ENCODE data around the gene PIGK. TPM values are rescaled to one million over a fixed set of nuclear protein-coding genes. Genes with fewer than 3 reads are reported as not detected.

The PIGK gene
- total RNA-seq, 5 donors from 2014 or later (not counting 1 experiment from before 2014, with no cell fraction given), result 17.9 to 23.9 (median 21.2) TPM

- Mint-ChIP-seq H3K36me3 (peaks cover 10% of the 10 kb centered on the region), H3K4me1 (no peaks in the 10 kb centered on the region), H3K27me3 (no peaks in the 10 kb centered on the region), H3K9me3 (peaks cover 5 to 13% (median 5%) of the 10 kb centered on the region in 3 donors), H3K27ac (no peak overlapping the region), H3K4me3 (no peak overlapping the region)
- no CpG with 5 or more reads among the region's 1 CpG for WGBS (ENCODE audit: insufficient coverage)
- ATAC-seq (replicated peaks in 1 of 4) (no peak), DNase-seq (no peak)
- Histone ChIP-seq H3K27ac (ENCODE audit: low read length) (no peak overlapping the region), H3K27me3 (replicated peaks in 1 of 2; ENCODE audit: control insufficient read depth in 2 of 2, extremely low read depth in 1 of 2, insufficient read depth in 2 of 2, low read length in 1 of 2) (no peaks in the 10 kb centered on the region), H3K9me3 (peaks cover 4% of the 10 kb centered on the region), H3K36me3 (ENCODE audit: control insufficient read depth in 2 of 2, extremely low read depth in 1 of 2, insufficient read depth in 1 of 2, low read length in 1 of 2) (no peaks in the 10 kb centered on the region), H3K4me1 (ENCODE audit: control insufficient read depth in 1 of 2, extremely low read depth in 1 of 2, insufficient read depth in 2 of 2, low read length in 2 of 2) (no peaks in the 10 kb centered on the region), H3K4me3 (ENCODE audit: control insufficient read depth in 1 of 2, extremely low read depth in 1 of 2, low read length in 1 of 2) (no peak overlapping the region)
- ChIA-PET POLR2A (interaction anchor here (0.6 to 0.7 kb wide), 2 partner anchors 29 to 45 kb away, joined by 3 to 4 read pairs; no protein-coding TSS in a partner anchor), CTCF (no interaction called here)
Observed at GRCh38 chr1:77230051-77230450, 10.8 kb upstream of the PIGK start.

GRCh38 chr1:77228836-77229235, 9.6 kb upstream of the PIGK start:
- ATAC-seq (replicated peaks in 1 of 4) (no peak), DNase-seq (no peak)
- POLR2A ChIA-PET, result no interaction called here
- peaks cover 4% of the 10 kb centered on the region for H3K9me3 ChIP-seq
- H3K36me3 ChIP-seq (ENCODE audit: control insufficient read depth in 2 of 2, extremely low read depth in 1 of 2, insufficient read depth in 1 of 2, low read length in 1 of 2), result no peaks in the 10 kb centered on the region
- no peak overlapping the region for H3K4me3 ChIP-seq (ENCODE audit: control insufficient read depth in 1 of 2, extremely low read depth in 1 of 2, low read length in 1 of 2)
- H3K27ac ChIP-seq (ENCODE audit: low read length), result no peak overlapping the region
- Mint-ChIP-seq H3K36me3 (peaks cover 15% of the 10 kb centered on the region), H3K27me3 (no peaks in the 10 kb centered on the region), H3K9me3 (peaks cover 4 to 13% (median 5%) of the 10 kb centered on the region in 3 donors), H3K27ac (no peak overlapping the region), H3K4me3 (no peak overlapping the region), H3K4me1 (no peaks in the 10 kb centered on the region)
- no peaks in the 10 kb centered on the region for H3K4me1 ChIP-seq (ENCODE audit: control insufficient read depth in 1 of 2, extremely low read depth in 1 of 2, insufficient read depth in 2 of 2, low read length in 2 of 2)
- CTCF ChIA-PET, result no interaction called here
- H3K27me3 ChIP-seq (replicated peaks in 1 of 2; ENCODE audit: control insufficient read depth in 2 of 2, extremely low read depth in 1 of 2, insufficient read depth in 2 of 2, low read length in 1 of 2), result no peaks in the 10 kb centered on the region

- Histone ChIP-seq H3K27me3 (replicated peaks in 1 of 2; ENCODE audit: control insufficient read depth in 2 of 2, extremely low read depth in 1 of 2, insufficient read depth in 2 of 2, low read length in 1 of 2) (no peaks in the 10 kb centered on the region), H3K36me3 (ENCODE audit: control insufficient read depth in 2 of 2, extremely low read depth in 1 of 2, insufficient read depth in 1 of 2, low read length in 1 of 2) (no peaks in the 10 kb centered on the region), H3K4me1 (ENCODE audit: control insufficient read depth in 1 of 2, extremely low read depth in 1 of 2, insufficient read depth in 2 of 2, low read length in 2 of 2) (no peaks in the 10 kb centered on the region), H3K4me3 (ENCODE audit: control insufficient read depth in 1 of 2, extremely low read depth in 1 of 2, low read length in 1 of 2) (no peak overlapping the region), H3K9me3 (no peaks in the 10 kb centered on the region), H3K27ac (ENCODE audit: low read length) (no peak overlapping the region)
- peaks cover 22% of the 10 kb centered on the region for H3K36me3 Mint-ChIP-seq
- WGBS (ENCODE audit: insufficient coverage), result 71% methylated on average over 1 of the region's 3 CpGs
- H3K9me3 Mint-ChIP-seq, result peaks cover 0 to 4% (median 0%) of the 10 kb centered on the region in 3 donors
- ChIA-PET POLR2A (no interaction called here), CTCF (no interaction called here)
- no peaks in the 10 kb centered on the region for H3K4me1 Mint-ChIP-seq
- no peak overlapping the region for H3K27ac Mint-ChIP-seq
- no peak overlapping the region for H3K4me3 Mint-ChIP-seq
- H3K27me3 Mint-ChIP-seq, result no peaks in the 10 kb centered on the region
- ATAC-seq (replicated peaks in 1 of 4) (no peak), DNase-seq (no peak)
Observed at GRCh38 chr1:77227381-77227780, 8.2 kb upstream of the PIGK start.

- peaks cover 24 to 33% (median 26%) of the 10 kb centered on the region in 3 donors for H3K4me1 Mint-ChIP-seq
Observed at GRCh38 chr1:77222496-77222895, 3.3 kb upstream of the PIGK start.

GRCh38 chr1:77220687-77221463, 1.6 kb upstream of the PIGK start:
- no peak overlapping the region for H3K27ac ChIP-seq (ENCODE audit: low read length)
- Mint-ChIP-seq H3K4me3 (peak overlapping the region in 2 of 3 donors; percentile 63 to 96), H3K4me1 (peaks cover 36 to 49% (median 37%) of the 10 kb centered on the region in 3 donors), H3K9me3 (peaks cover 0 to 4% (median 0%) of the 10 kb centered on the region in 3 donors), H3K27ac (no peak overlapping the region), H3K36me3 (peaks cover 29% of the 10 kb centered on the region), H3K27me3 (no peaks in the 10 kb centered on the region)
- no peak overlapping the region for H3K4me3 ChIP-seq (ENCODE audit: control insufficient read depth in 1 of 2, extremely low read depth in 1 of 2, low read length in 1 of 2)
- H3K27me3 ChIP-seq (replicated peaks in 1 of 2; ENCODE audit: control insufficient read depth in 2 of 2, extremely low read depth in 1 of 2, insufficient read depth in 2 of 2, low read length in 1 of 2), result no peaks in the 10 kb centered on the region
- ChIA-PET CTCF (no interaction called here), POLR2A (no interaction called here)
- no peaks in the 10 kb centered on the region for H3K9me3 ChIP-seq
- ATAC-seq (replicated peaks in 1 of 4) (no peak), DNase-seq (no peak)
- 100% methylated on average over 1 of the region's 3 CpGs for WGBS (ENCODE audit: insufficient coverage)
- peaks cover 2 to 20% of the 10 kb centered on the region in 2 experiments for H3K4me1 ChIP-seq (ENCODE audit: control insufficient read depth in 1 of 2, extremely low read depth in 1 of 2, insufficient read depth in 2 of 2, low read length in 2 of 2)
- H3K36me3 ChIP-seq (ENCODE audit: control insufficient read depth in 2 of 2, extremely low read depth in 1 of 2, insufficient read depth in 1 of 2, low read length in 1 of 2), result peaks cover 0 to 4% of the 10 kb centered on the region in 2 donors

More at GRCh38 chr1:77222496-77222895, 3.3 kb upstream of the PIGK start:
- Histone ChIP-seq H3K4me1 (ENCODE audit: control insufficient read depth in 1 of 2, extremely low read depth in 1 of 2, insufficient read depth in 2 of 2, low read length in 2 of 2) (peaks cover 2 to 15% of the 10 kb centered on the region in 2 experiments), H3K4me3 (ENCODE audit: control insufficient read depth in 1 of 2, extremely low read depth in 1 of 2, low read length in 1 of 2) (no peak overlapping the region), H3K27me3 (replicated peaks in 1 of 2; ENCODE audit: control insufficient read depth in 2 of 2, extremely low read depth in 1 of 2, insufficient read depth in 2 of 2, low read length in 1 of 2) (no peaks in the 10 kb centered on the region), H3K36me3 (ENCODE audit: control insufficient read depth in 2 of 2, extremely low read depth in 1 of 2, insufficient read depth in 1 of 2, low read length in 1 of 2) (peaks cover 0 to 4% of the 10 kb centered on the region in 2 donors), H3K27ac (ENCODE audit: low read length) (no peak overlapping the region), H3K9me3 (no peaks in the 10 kb centered on the region)
- DNase-seq (no peak), ATAC-seq (replicated peaks in 1 of 4) (no peak)
- Mint-ChIP-seq H3K27me3 (no peaks in the 10 kb centered on the region), H3K9me3 (peaks cover 0 to 4% (median 0%) of the 10 kb centered on the region in 3 donors), H3K27ac (no peak overlapping the region), H3K36me3 (peaks cover 35% of the 10 kb centered on the region), H3K4me3 (no peak overlapping the region)
- POLR2A ChIA-PET, result no interaction called here
- 98% methylated on average over 4 of the region's 5 CpGs for WGBS (ENCODE audit: insufficient coverage)
- CTCF ChIA-PET, result no interaction called here

- H3K4me1 ChIP-seq (ENCODE audit: control insufficient read depth in 1 of 2, extremely low read depth in 1 of 2, insufficient read depth in 2 of 2, low read length in 2 of 2), result peaks cover 2 to 20% of the 10 kb centered on the region in 2 experiments
- Mint-ChIP-seq H3K4me3 (peak overlapping the region; percentile 96 to 97 (median 96)), H3K27ac (peak overlapping the region; percentile 91 to 96), H3K9me3 (no peaks in the 10 kb centered on the region), H3K4me1 (peaks cover 58 to 72% (median 59%) of the 10 kb centered on the region in 3 donors), H3K36me3 (peaks cover 28% of the 10 kb centered on the region), H3K27me3 (no peaks in the 10 kb centered on the region)
- DNase-seq (no peak), ATAC-seq (replicated peaks in 1 of 4) (peak; percentile 51 to 57 (median 52))
- CTCF ChIA-PET, result no interaction called here
- 19% methylated on average over 10 of the region's 12 CpGs for WGBS (ENCODE audit: insufficient coverage)
- POLR2A ChIA-PET, result interaction anchor here in 1 of 2 donors (0.7 kb wide), 1 partner anchor 463 kb away, joined by 3 read pairs; no protein-coding TSS in a partner anchor
- peak overlapping the region; percentile 90 to 99 for H3K4me3 ChIP-seq (ENCODE audit: control insufficient read depth in 1 of 2, extremely low read depth in 1 of 2, low read length in 1 of 2)
- peaks cover 0 to 4% of the 10 kb centered on the region in 2 donors for H3K36me3 ChIP-seq (ENCODE audit: control insufficient read depth in 2 of 2, extremely low read depth in 1 of 2, insufficient read depth in 1 of 2, low read length in 1 of 2)
- no peaks in the 10 kb centered on the region for H3K27me3 ChIP-seq (replicated peaks in 1 of 2; ENCODE audit: control insufficient read depth in 2 of 2, extremely low read depth in 1 of 2, insufficient read depth in 2 of 2, low read length in 1 of 2)
- H3K9me3 ChIP-seq, result no peaks in the 10 kb centered on the region
- H3K27ac ChIP-seq (ENCODE audit: low read length), result peak overlapping the region; percentile 77
Observed at GRCh38 chr1:77218477-77219165, 609 bp downstream of the PIGK start.

All from T-cell (primary cell).